PFSK-1 (cell line): ENCODE data around the gene MIDN.

Experiments used
- FOXP2 ChIP-seq: optimal IDR thresholded peaks from 2 replicates; pipeline ENCODE3; 2011; ENCODE audit warnings: borderline replicate concordance, control low read depth, inconsistent platforms; ENCODE audit not compliant: insufficient read depth; ENCODE audit errors: extremely low read length, extremely low read depth
- POLR2AphosphoS5 ChIP-seq: IDR thresholded peaks from 2 replicates; pipeline ENCODE4 v1.6.1; 2012; ENCODE audit warnings: low read depth, mild to moderate bottlenecking, control low read depth, low read length, moderate library complexity
- REST ChIP-seq, 2 experiments: IDR thresholded peaks; 2 replicates each; pipeline versions ENCODE4 v1.6.1 to v1.8.0; 2011 to 2012; ENCODE audit warnings: low read depth in 2 of 2, low read length in 2 of 2, control low read depth in 1 of 2, inconsistent platforms in 1 of 2, mild to moderate bottlenecking in 1 of 2, moderate library complexity in 1 of 2; ENCODE audit not compliant: insufficient read depth in 1 of 2
- SIN3A ChIP-seq: IDR thresholded peaks from 2 replicates; pipeline ENCODE4 v1.6.1; 2012; ENCODE audit warnings: mild to moderate bottlenecking, low read length, moderate library complexity, borderline replicate concordance; ENCODE audit not compliant: insufficient read depth
- TAF1 ChIP-seq: IDR thresholded peaks from 2 replicates; pipeline ENCODE4 v1.6.1; 2012; ENCODE audit warnings: low read length, control low read depth, borderline replicate concordance; ENCODE audit not compliant: insufficient read depth

Gene MIDN

GRCh38 chr19:1263188-1263587 is 14.8 kb downstream of the MIDN start:
- TF ChIP-seq REST (IDR thresholded peaks at IDR 0.05; ENCODE audit: insufficient read depth in 1 of 2, low read depth in 2 of 2, low read length in 2 of 2) (no peak), TAF1 (no peak), POLR2AphosphoS5 (no peak), SIN3A (no peak), FOXP2 (no peak)

- TF ChIP-seq REST (IDR thresholded peaks at IDR 0.05; ENCODE audit: insufficient read depth in 1 of 2, low read depth in 2 of 2, low read length in 2 of 2) (no peak), SIN3A (peak; percentile 41; the same call in 1 of the 2 replicates), POLR2AphosphoS5 (no peak; the same call in 1 of the 2 replicates)
These were observed 16.6 kb downstream of the MIDN start for GRCh38 chr19:1264801-1265614.

GRCh38 chr19:1265615-1266128 is 17.3 kb downstream of the MIDN start:
- peak; percentile 9 for TF ChIP-seq POLR2AphosphoS5
- no peak for TF ChIP-seq REST (IDR thresholded peaks at IDR 0.05; ENCODE audit: insufficient read depth in 1 of 2, low read depth in 2 of 2, low read length in 2 of 2)

GRCh38 chr19:1266129-1266915 is 17.9 kb downstream of the MIDN start:
- no peak for TF ChIP-seq REST (IDR thresholded peaks at IDR 0.05; ENCODE audit: insufficient read depth in 1 of 2, low read depth in 2 of 2, low read length in 2 of 2)
- peak; percentile 87; the same call in 1 of the 2 replicates for TF ChIP-seq SIN3A
